Measurements from ENCODE around the gene NEUROD1.

Gene NEUROD1

DNA sequence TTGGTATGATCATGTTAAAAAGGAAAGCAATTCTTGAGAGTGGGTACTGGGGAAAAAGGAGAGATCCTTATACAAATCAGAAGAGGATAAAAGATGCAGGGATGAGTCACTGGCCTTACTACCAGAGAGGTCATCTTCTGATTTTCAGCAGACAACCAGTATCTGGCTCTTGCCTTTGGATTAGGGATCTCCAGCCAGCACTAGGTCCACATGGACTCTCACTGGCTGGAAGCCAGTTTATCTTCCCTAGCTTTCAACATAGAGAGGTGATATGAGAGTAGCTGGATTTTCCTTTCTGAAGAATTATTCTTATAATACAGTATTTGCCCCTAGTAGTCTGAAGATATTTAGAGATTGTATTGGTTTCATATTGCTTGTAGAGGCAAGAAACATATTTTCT is 53.6 kb downstream of the NEUROD1 start (continued):
- no peak for TF ChIP-seq ZNF121 (tag by site-specific recombination; IDR thresholded peaks at IDR 0.05)
- TF ChIP-seq ZNF830 (tag by site-specific recombination; IDR thresholded peaks at IDR 0.05; ENCODE audit: low read depth), result no peak
- TF ChIP-seq ZNF510 (tag by site-specific recombination; IDR thresholded peaks at IDR 0.05; ENCODE audit: insufficient replicate concordance), result no peak
